Lower leg skin (tissue), 4 donors: ENCODE measurements around the gene TENT4A. TPM values are rescaled to one million over a fixed set of nuclear protein-coding genes. Genes with fewer than 3 reads are reported as not detected.

Source experiments
- DNase-seq, 2 donors: peaks; one replicate each; pipeline ENCODE4 v3.0.0-alpha.2; 2019; ENCODE audit warnings: low spot score in 2 of 2
- H3K4me3 ChIP-seq: fragments of 200-600 bp; sonication (generic); 2 replicates; pipeline ENCODE4 v1.5.1; 2017; ENCODE audit warnings: mild to moderate bottlenecking, low read depth; ENCODE audit not compliant: poor library complexity, severe bottlenecking
- CTCF ChIP-seq, 3 donors: fragments of 450-650 bp; IDR thresholded peaks; one replicate each; pipeline ENCODE4 v1.5.1; 2016; ENCODE audit warnings: antibody characterized with exemption in 3 of 3, mild to moderate bottlenecking in 3 of 3, moderate library complexity in 2 of 3
- POLR2A ChIP-seq, 2 donors: fragments of 450-650 bp; IDR thresholded peaks; one replicate each; pipeline ENCODE4 v1.6.1; 2016 to 2017; ENCODE audit warnings: antibody characterized with exemption in 2 of 2, mild to moderate bottlenecking in 1 of 2, moderate library complexity in 1 of 2
- WGBS, 2 donors: methylation state at CpG; one replicate each; pipeline ENCODE4 v1.1.5; 2018; 5-methylcytosine and 5-hydroxymethylcytosine counted together
- intact Hi-C: fragments of 100-400 bp; cut with DNase I; formaldehyde crosslinking; loops from one replicate; pipeline ENCODE4 v1.15.0; 2023; ENCODE audit warnings: low total_unique reads
- total RNA-seq, 4 donors: library from RNA; depleted of rRNA; stranded (reverse); fragments of >200 nt; gene quantifications; one replicate each; pipeline ENCODE4 v1.1.0, GENCODE V29; 2016

TENT4A gene
- total RNA-seq, 4 donors from 2014 or later: 12.9 to 51.6 (median 21.6) TPM

GRCh38 chr5:6705088-6705487, 8.1 kb upstream of the TENT4A start:
- 66 to 72% methylated on average over 6 of the region's 6 CpGs for whole genome bisulfite sequencing, 2 donors
- TF ChIP-seq POLR2A (IDR thresholded peaks at IDR 0.05) (no peak), CTCF (IDR thresholded peaks at IDR 0.05) (no peak)
- no peak for DNase-seq
- intact Hi-C loops: loop anchor here (5.0 kb wide), 1 partner anchor 68 kb away; no protein-coding TSS in a partner anchor
- H3K4me3 ChIP-seq: no peak overlapping the region

GRCh38 chr5:6705959-6706358, 7.3 kb upstream of the TENT4A start:
- no peak for DNase-seq
- TF ChIP-seq POLR2A (IDR thresholded peaks at IDR 0.05) (no peak), CTCF (IDR thresholded peaks at IDR 0.05) (no peak)
- 37 to 75% methylated on average over 5 of the region's 5 CpGs for WGBS, 2 donors
- H3K4me3 ChIP-seq: no peak overlapping the region
- intact Hi-C loops: loop anchor here (5.0 kb wide), 1 partner anchor 69 kb away; no protein-coding TSS in a partner anchor

GRCh38 chr5:6707852-6708251, 5.4 kb upstream of the TENT4A start:
- 76 to 78% methylated on average over 6 of the region's 6 CpGs for WGBS, 2 donors
- intact Hi-C loops: loop anchor here (5.0 kb wide), 1 partner anchor 71 kb away; no protein-coding TSS in a partner anchor
- no peak for DNase-seq
- H3K4me3 ChIP-seq: no peak overlapping the region
- no peak for TF ChIP-seq CTCF (IDR thresholded peaks at IDR 0.05)
- TF ChIP-seq POLR2A (IDR thresholded peaks at IDR 0.05): no peak

GRCh38 chr5:6708814-6709213, 4.4 kb upstream of the TENT4A start:
- WGBS, 2 donors: 77 to 88% methylated on average over 1 of the region's 1 CpG

GRCh38 chr5:6710070-6710469, 3.2 kb upstream of the TENT4A start:
- DNase-seq: no peak
- no peak overlapping the region for H3K4me3 ChIP-seq
- TF ChIP-seq CTCF (IDR thresholded peaks at IDR 0.05) (no peak), POLR2A (IDR thresholded peaks at IDR 0.05) (no peak)
- intact Hi-C loops: no loop called here
- 82 to 89% methylated on average over 5 of the region's 5 CpGs for WGBS, 2 donors

More at GRCh38 chr5:6708814-6709213, 4.4 kb upstream of the TENT4A start:
- intact Hi-C loops: loop anchor here (5.0 kb wide), 1 partner anchor 72 kb away; no protein-coding TSS in a partner anchor
- no peak overlapping the region for H3K4me3 ChIP-seq
- DNase-seq: no peak
- TF ChIP-seq POLR2A (IDR thresholded peaks at IDR 0.05) (no peak), CTCF (IDR thresholded peaks at IDR 0.05) (no peak)
